Calu3 (cell line): Measurements from ENCODE around the gene TSPAN31. TPM values are rescaled to one million over a fixed set of nuclear protein-coding genes. Genes with fewer than 3 reads are reported as not detected.

Experiments used
- BruUV-seq: library from RNA; stranded (reverse); fragments of 400-500 nt; replicated peaks from 2 replicates; lab custom pipeline; 2021; lab: Mats Ljungman, UMichigan
- CTCF ChIA-PET: fragments of 300-600 bp; sonication (Branson Sonifier 250); formaldehyde crosslinking; loops from one replicate; lab custom pipeline; 2022; ENCODE audit warnings: antibody characterized with exemption; lab: Charles Lee
- DNase-seq: peaks from one replicate; pipeline ENCODE4 v3.0.0; 2022
- H3K27ac Mint-ChIP-seq: one replicate; pipeline ENCODE4 v1.8.0; 2022; ENCODE audit warnings: mixed read lengths; ENCODE audit not compliant: unreplicated experiment
- H3K27me3 Mint-ChIP-seq: one replicate; pipeline ENCODE4 v1.8.0; 2022; ENCODE audit warnings: mixed read lengths; ENCODE audit not compliant: unreplicated experiment
- H3K36me3 Mint-ChIP-seq: one replicate; pipeline ENCODE4 v1.8.0; 2022; ENCODE audit warnings: mild to moderate bottlenecking, moderate library complexity, mixed read lengths; ENCODE audit not compliant: insufficient read depth, unreplicated experiment
- H3K4me1 Mint-ChIP-seq: one replicate; pipeline ENCODE4 v1.8.0; 2022; ENCODE audit warnings: mild to moderate bottlenecking, low read depth, mixed read lengths; ENCODE audit not compliant: unreplicated experiment
- H3K4me3 Mint-ChIP-seq: one replicate; pipeline ENCODE4 v1.8.0; 2022; ENCODE audit warnings: mild to moderate bottlenecking, low read depth, moderate library complexity, mixed read lengths; ENCODE audit not compliant: unreplicated experiment
- H3K9me3 Mint-ChIP-seq: one replicate; pipeline ENCODE4 v1.8.0; 2022; ENCODE audit warnings: low read depth, mixed read lengths; ENCODE audit not compliant: unreplicated experiment
- CTCF ChIP-seq: fragments of 200-600 bp; IDR thresholded peaks from one replicate; pipeline ENCODE4 v1.8.0; 2022; ENCODE audit warnings: antibody characterized with exemption; ENCODE audit not compliant: unreplicated experiment
- intact Hi-C: fragments of 100-400 bp; cut with micrococcal nuclease; formaldehyde crosslinking; loops from one replicate; pipeline ENCODE4 v1.10.0; 2022; ENCODE audit not compliant: unreplicated experiment
- total RNA-seq: library from RNA; stranded (reverse); gene quantifications from 2 replicates; pipeline ENCODE4 v1.2.3, GENCODE V29; 2022

TSPAN31 gene
- total RNA-seq, 1 experiment from 2014 or later = 40.2 TPM

- TF ChIP-seq CTCF = no peak
- Mint-ChIP-seq H3K9me3 (no peaks in the 10 kb centered on the region), H3K36me3 (peaks cover 49% of the 10 kb centered on the region), H3K4me1 (no peaks in the 10 kb centered on the region), H3K27ac (no peak overlapping the region), H3K27me3 (no peaks in the 10 kb centered on the region), H3K4me3 (no peak overlapping the region)
- TSS peak; percentile 82 for BruUV-seq
- CTCF ChIA-PET = interaction anchor here (0.6 kb wide), 1 partner anchor 429 kb away, joined by 3 read pairs; no protein-coding TSS in a partner anchor
- no peak for DNase-seq
- intact Hi-C loops = no loop called here
Measured at GRCh38 chr12:57717846-57718640, 26.8 kb upstream of the TSPAN31 start.

- Mint-ChIP-seq H3K36me3 (peaks cover 50% of the 10 kb centered on the region), H3K27ac (no peak overlapping the region), H3K9me3 (no peaks in the 10 kb centered on the region), H3K4me3 (no peak overlapping the region), H3K27me3 (peaks cover 6% of the 10 kb centered on the region), H3K4me1 (no peaks in the 10 kb centered on the region)
- no peak for TF ChIP-seq CTCF
- intact Hi-C loops = no loop called here
- CTCF ChIA-PET = no interaction called here
- no peak for DNase-seq
- BruUV-seq = no TSS peak
Measured at GRCh38 chr12:57718641-57719528, 26.0 kb upstream of the TSPAN31 start.

GRCh38 chr12:57719777-57720605 is 24.8 kb upstream of the TSPAN31 start:
- H3K27ac Mint-ChIP-seq = no peak overlapping the region
- no peaks in the 10 kb centered on the region for H3K4me1 Mint-ChIP-seq
- no peaks in the 10 kb centered on the region for H3K9me3 Mint-ChIP-seq
- H3K4me3 Mint-ChIP-seq = no peak overlapping the region
- no peak for DNase-seq
- BruUV-seq = no TSS peak
- no peak for TF ChIP-seq CTCF
- peaks cover 17% of the 10 kb centered on the region for H3K27me3 Mint-ChIP-seq
- H3K36me3 Mint-ChIP-seq = peaks cover 53% of the 10 kb centered on the region
- intact Hi-C loops = no loop called here
- CTCF ChIA-PET = no interaction called here
